Esophagus muscularis mucosa (tissue), 4 donors: ENCODE data around the gene ZNRF2.

Experiments used
- CTCF ChIP-seq, 3 experiments: fragments of 200-600 bp in 2 of 3; fragments of 450-650 bp in 1 of 3; sonication (generic) in 2 of 3; IDR thresholded peaks; one replicate each; pipeline ENCODE4 v1.5.1; 2017 to 2019; ENCODE audit warnings: antibody characterized with exemption in 3 of 3, mild to moderate bottlenecking in 2 of 3, moderate library complexity in 1 of 3
- EP300 ChIP-seq: sonication (generic); formaldehyde crosslinking; IDR thresholded peaks from one replicate; pipeline ENCODE4 v1.6.1; 2017; ENCODE audit warnings: antibody characterized with exemption
- POLR2A ChIP-seq: fragments of 450-650 bp; IDR thresholded peaks from one replicate; pipeline ENCODE4 v1.6.1; 2017; ENCODE audit warnings: antibody characterized with exemption, moderate library complexity, mild to moderate bottlenecking, low read depth
- POLR2AphosphoS5 ChIP-seq, 2 donors: sonication (generic); formaldehyde crosslinking; IDR thresholded peaks; one replicate each; pipeline ENCODE4 v1.6.1; 2017; ENCODE audit warnings: antibody characterized with exemption in 2 of 2

- TF ChIP-seq CTCF (IDR thresholded peaks at IDR 0.05) (no peak), POLR2AphosphoS5 (IDR thresholded peaks at IDR 0.05) (no peak), POLR2A (no peak), EP300 (no peak)
These were observed 83.2 kb downstream of the ZNRF2 start for GRCh38 chr7:30367561-30367960.
